ENCODE measurements around the gene ELAVL4.
A peak's percentile ranks its signal among the peaks of the same experiment; 100 is the strongest.

ELAVL4 gene

DNA sequence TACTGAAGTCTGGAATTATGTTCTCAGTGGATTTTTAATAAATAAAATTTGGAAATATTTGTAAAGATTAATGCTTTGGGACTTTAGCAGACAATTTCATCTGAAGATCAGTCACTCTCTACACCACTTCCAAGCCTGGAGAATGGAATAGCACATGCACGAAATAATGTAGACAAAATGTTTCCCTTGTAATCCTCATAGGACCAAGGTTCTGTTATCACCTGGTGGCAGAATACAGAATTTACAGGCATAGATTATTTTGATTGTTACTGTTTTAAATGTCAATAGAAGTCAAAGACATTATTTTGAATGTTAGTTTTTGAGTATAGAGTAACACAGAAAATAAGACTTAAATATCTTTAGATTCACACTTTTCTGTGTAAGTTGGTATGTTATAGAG lies 9.1 kb upstream of the ELAVL4 start:
- Mint-ChIP-seq H3K9me3 (no peaks in the 10 kb centered on the region), H3K27me3 (ENCODE audit: low read depth) (no peaks in the 10 kb centered on the region), H3K4me3 (no peak overlapping the region), H3K4me1 (no peaks in the 10 kb centered on the region), H3K27ac (no peak overlapping the region), H3K36me3 (ENCODE audit: low read depth) (no peaks in the 10 kb centered on the region)
- TF ChIP-seq, protein P1, sequence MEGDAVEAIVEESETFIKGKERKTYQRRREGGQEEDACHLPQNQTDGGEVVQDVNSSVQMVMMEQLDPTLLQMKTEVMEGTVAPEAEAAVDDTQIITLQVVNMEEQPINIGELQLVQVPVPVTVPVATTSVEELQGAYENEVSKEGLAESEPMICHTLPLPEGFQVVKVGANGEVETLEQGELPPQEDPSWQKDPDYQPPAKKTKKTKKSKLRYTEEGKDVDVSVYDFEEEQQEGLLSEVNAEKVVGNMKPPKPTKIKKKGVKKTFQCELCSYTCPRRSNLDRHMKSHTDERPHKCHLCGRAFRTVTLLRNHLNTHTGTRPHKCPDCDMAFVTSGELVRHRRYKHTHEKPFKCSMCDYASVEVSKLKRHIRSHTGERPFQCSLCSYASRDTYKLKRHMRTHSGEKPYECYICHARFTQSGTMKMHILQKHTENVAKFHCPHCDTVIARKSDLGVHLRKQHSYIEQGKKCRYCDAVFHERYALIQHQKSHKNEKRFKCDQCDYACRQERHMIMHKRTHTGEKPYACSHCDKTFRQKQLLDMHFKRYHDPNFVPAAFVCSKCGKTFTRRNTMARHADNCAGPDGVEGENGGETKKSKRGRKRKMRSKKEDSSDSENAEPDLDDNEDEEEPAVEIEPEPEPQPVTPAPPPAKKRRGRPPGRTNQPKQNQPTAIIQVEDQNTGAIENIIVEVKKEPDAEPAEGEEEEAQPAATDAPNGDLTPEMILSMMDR (IDR thresholded peaks at IDR 0.05; ENCODE audit: unreplicated experiment in 3 of 3), result peak in 1 of 3 experiments; percentile 9

DNA sequence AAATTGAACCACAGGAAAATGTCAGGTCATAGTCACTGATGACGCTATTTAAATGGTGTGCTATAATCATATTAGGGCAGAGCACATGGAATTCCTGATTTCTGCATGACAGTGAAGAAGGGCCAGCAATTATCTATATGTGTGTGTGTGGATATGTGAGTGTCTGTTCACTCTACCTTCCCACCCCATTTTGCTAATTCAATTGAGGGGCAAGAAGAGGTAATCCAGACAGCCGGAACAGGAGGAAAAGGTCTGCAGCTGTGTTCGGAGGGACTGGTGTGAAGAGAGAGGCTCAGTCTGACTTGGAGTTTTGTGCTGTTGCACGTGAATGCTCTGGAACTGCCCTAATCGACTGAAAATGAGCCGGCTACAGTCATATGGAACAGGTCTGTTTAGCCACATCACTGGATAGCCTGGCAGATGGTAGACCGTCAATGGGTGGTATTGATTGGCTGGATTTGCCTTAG lies 5.1 kb upstream of the ELAVL4 start:
- no peak overlapping the region for H3K27ac Mint-ChIP-seq
- no peaks in the 10 kb centered on the region for H3K4me1 Mint-ChIP-seq
- no peak overlapping the region for H3K4me3 Mint-ChIP-seq
- no peaks in the 10 kb centered on the region for H3K9me3 Mint-ChIP-seq
- TF ChIP-seq, protein P1 (IDR thresholded peaks at IDR 0.05; ENCODE audit: unreplicated experiment in 3 of 3), result no peak
- H3K36me3 Mint-ChIP-seq (ENCODE audit: low read depth), result no peaks in the 10 kb centered on the region
- H3K27me3 Mint-ChIP-seq (ENCODE audit: low read depth), result peaks cover 3% of the 10 kb centered on the region

DNA sequence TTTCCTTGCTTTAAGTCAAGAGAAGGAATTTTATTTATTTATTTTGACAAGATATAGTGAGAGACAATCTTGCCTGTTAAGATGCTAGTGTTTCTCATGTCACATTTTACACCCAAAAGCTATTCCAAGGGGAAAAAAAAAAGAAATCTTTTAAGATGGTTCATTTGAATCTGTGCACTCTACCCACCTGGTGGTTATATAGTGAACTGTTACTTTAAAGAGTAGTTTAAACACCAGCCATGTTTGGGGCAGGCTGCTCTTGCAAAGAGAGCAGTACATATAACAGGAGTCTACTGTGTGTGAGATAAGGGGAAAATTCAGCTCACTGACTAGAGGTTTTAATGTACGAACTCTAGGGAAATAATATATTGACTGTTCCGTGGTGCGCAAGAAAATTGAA lies 3.3 kb upstream of the ELAVL4 start:
- Mint-ChIP-seq H3K27me3 (ENCODE audit: low read depth) (peaks cover 17% of the 10 kb centered on the region), H3K9me3 (no peaks in the 10 kb centered on the region), H3K36me3 (ENCODE audit: low read depth) (no peaks in the 10 kb centered on the region), H3K27ac (no peak overlapping the region), H3K4me3 (no peak overlapping the region), H3K4me1 (no peaks in the 10 kb centered on the region)
- TF ChIP-seq, protein P1 (IDR thresholded peaks at IDR 0.05; ENCODE audit: unreplicated experiment in 3 of 3), result peak in 1 of 3 experiments; percentile 8

DNA sequence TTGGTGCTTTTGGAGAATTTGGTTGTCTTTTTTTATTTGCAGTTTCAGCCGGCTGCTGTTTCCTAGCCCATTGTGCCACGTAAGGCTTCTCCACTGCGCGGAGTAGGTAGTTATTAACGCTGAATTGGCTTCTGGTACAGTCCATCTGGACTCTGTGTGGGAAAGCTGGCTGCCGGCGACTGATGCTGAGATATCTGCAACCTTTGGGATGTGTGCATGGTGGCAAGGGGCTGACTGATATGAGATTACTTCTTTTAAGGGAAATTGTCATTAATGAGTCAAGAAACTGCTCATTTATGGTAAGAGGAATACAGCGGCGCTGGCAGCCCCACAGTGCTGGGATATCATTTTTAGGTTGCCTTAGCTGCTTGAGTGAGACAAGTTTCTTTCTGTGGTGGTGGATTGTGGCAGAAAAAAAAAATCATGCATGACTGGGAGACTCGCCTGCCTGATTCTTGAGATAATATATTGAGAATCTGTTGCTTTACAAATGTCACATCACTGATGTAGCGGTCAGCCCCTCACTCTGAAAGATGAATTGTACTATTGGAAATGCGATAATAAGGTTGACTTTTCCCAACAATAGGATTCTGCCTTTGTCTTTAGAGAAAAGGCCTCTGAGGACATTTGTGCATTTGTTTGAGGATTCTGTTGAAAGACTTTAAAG lies 2.5 kb upstream of the ELAVL4 start:
- H3K4me3 Mint-ChIP-seq, result no peak overlapping the region
- TF ChIP-seq, protein P1 (IDR thresholded peaks at IDR 0.05; ENCODE audit: unreplicated experiment in 3 of 3), result no peak
- no peaks in the 10 kb centered on the region for H3K4me1 Mint-ChIP-seq
- H3K36me3 Mint-ChIP-seq (ENCODE audit: low read depth), result no peaks in the 10 kb centered on the region
- H3K27ac Mint-ChIP-seq, result no peak overlapping the region
- no peaks in the 10 kb centered on the region for H3K9me3 Mint-ChIP-seq
- H3K27me3 Mint-ChIP-seq (ENCODE audit: low read depth), result peaks cover 25% of the 10 kb centered on the region

- Mint-ChIP-seq H3K27me3 (ENCODE audit: low read depth) (peaks cover 25% of the 10 kb centered on the region), H3K36me3 (ENCODE audit: low read depth) (no peaks in the 10 kb centered on the region), H3K9me3 (no peaks in the 10 kb centered on the region), H3K27ac (no peak overlapping the region), H3K4me1 (no peaks in the 10 kb centered on the region), H3K4me3 (no peak overlapping the region)
- TF ChIP-seq, protein P1 (IDR thresholded peaks at IDR 0.05; ENCODE audit: unreplicated experiment in 3 of 3), result no peak
These were observed 396 bp downstream of the ELAVL4 start for GRCh38 chr1:50109116-50109515.

DNA sequence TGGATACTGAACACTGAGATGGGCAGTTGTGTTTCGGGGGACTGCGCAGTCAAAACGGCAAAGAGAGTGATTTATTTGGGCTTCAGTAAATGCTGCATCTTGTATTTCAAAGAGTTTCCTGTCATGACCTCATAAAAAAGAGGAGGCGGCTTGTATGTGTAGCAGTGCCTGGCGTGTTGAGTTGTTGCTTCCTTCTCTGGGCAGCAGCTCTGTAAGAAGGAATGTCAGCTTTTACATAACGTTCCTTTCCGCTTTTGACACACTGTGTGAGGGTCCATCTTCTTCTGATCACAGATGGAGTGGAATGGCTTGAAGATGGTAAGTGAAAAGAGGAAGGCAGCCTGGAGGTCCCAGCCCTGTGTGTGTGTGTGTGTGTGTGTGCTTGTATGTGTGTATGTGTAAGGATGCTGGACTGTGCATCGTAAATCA lies 941 bp downstream of the ELAVL4 start:
- Mint-ChIP-seq H3K4me3 (peak overlapping the region; percentile 36 to 55 (median 48)), H3K4me1 (no peaks in the 10 kb centered on the region), H3K36me3 (ENCODE audit: low read depth) (no peaks in the 10 kb centered on the region), H3K9me3 (no peaks in the 10 kb centered on the region), H3K27ac (peak overlapping the region in 2 of 3 experiments; percentile 44 to 45), H3K27me3 (ENCODE audit: low read depth) (peaks cover 25% of the 10 kb centered on the region)
- TF ChIP-seq, protein P1 (IDR thresholded peaks at IDR 0.05; ENCODE audit: unreplicated experiment in 3 of 3), result no peak

Data from nephron (organoid).